ENCODE measurements around the gene EBI3.

DNA sequence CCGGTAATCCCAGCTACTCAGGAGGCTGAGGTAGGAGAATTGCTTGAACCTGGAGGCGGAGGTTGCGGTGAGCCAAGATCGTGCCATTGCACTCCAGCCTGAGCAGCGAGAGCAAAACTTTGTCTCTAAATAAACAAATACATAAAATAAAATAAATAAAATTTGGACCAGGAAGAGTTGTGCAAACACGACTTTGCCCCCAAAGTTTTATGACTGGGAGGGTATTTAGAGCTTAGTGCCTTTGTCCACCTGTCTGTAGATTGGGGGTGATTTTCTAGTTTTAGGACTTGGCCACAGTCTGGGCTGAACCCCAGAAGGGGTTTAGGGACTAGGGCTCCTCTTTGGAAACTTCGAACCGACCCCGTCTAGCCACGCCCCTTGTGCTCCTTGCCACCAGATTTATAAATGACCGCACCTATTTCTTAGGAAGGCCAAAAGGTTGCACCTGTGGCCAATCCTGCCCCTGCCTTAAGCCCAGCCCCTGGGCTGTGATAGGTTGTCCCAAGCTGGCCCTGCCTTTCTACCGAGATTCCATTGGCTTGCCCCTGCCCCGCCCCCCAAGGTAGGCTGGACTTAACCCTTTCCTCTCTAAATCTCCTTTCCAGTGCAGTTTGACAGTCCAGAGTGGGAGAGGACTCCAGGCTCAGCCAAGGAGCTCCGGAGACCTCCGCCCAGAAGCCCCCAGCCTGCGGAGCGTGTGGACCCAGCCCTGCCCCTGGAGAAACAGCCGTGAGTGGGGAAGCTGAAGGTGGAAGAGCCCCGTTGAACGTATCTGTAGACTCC, 55.0 kb downstream of the EBI3 start:
- TF ChIP-seq, protein P1, sequence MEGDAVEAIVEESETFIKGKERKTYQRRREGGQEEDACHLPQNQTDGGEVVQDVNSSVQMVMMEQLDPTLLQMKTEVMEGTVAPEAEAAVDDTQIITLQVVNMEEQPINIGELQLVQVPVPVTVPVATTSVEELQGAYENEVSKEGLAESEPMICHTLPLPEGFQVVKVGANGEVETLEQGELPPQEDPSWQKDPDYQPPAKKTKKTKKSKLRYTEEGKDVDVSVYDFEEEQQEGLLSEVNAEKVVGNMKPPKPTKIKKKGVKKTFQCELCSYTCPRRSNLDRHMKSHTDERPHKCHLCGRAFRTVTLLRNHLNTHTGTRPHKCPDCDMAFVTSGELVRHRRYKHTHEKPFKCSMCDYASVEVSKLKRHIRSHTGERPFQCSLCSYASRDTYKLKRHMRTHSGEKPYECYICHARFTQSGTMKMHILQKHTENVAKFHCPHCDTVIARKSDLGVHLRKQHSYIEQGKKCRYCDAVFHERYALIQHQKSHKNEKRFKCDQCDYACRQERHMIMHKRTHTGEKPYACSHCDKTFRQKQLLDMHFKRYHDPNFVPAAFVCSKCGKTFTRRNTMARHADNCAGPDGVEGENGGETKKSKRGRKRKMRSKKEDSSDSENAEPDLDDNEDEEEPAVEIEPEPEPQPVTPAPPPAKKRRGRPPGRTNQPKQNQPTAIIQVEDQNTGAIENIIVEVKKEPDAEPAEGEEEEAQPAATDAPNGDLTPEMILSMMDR (IDR thresholded peaks at IDR 0.05; ENCODE audit: control extremely low read depth in 1 of 3, insufficient read depth in 1 of 3, low read depth in 1 of 3, low read length in 3 of 3) = no peak
- TF ChIP-seq CHD2 (IDR thresholded peaks at IDR 0.05; ENCODE audit: low read length) = peak; percentile 71
- no peak for TF ChIP-seq SIX5 (IDR thresholded peaks at IDR 0.05; ENCODE audit: low read depth, low read length)
- TF ChIP-seq, protein P2, sequence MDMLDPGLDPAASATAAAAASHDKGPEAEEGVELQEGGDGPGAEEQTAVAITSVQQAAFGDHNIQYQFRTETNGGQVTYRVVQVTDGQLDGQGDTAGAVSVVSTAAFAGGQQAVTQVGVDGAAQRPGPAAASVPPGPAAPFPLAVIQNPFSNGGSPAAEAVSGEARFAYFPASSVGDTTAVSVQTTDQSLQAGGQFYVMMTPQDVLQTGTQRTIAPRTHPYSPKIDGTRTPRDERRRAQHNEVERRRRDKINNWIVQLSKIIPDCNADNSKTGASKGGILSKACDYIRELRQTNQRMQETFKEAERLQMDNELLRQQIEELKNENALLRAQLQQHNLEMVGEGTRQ (IDR thresholded peaks at IDR 0.05; ENCODE audit: low read length) = no peak
- no peak for TF ChIP-seq SRF (IDR thresholded peaks at IDR 0.05; ENCODE audit: low read depth, low read length)
- no peak for TF ChIP-seq BRCA1 (IDR thresholded peaks at IDR 0.05; ENCODE audit: low read depth, low read length)
- no peak for TF ChIP-seq CBX8 (IDR thresholded peaks at IDR 0.05; ENCODE audit: borderline replicate concordance, low read depth, low read length)
- TF ChIP-seq EZH2 (IDR thresholded peaks at IDR 0.05; ENCODE audit: low read depth, low read length, severe bottlenecking) = no peak
- TF ChIP-seq, protein P3, sequence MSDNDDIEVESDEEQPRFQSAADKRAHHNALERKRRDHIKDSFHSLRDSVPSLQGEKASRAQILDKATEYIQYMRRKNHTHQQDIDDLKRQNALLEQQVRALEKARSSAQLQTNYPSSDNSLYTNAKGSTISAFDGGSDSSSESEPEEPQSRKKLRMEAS (IDR thresholded peaks at IDR 0.05) = no peak
- no peak for TF ChIP-seq POLR2A (IDR thresholded peaks at IDR 0.05; ENCODE audit: control extremely low read depth in 1 of 2, low read depth in 2 of 2, low read length in 2 of 2)
- no peak for TF ChIP-seq ASH2L (IDR thresholded peaks at IDR 0.05; ENCODE audit: low read length)
- TF ChIP-seq EP300 (IDR thresholded peaks at IDR 0.05; ENCODE audit: borderline replicate concordance in 1 of 2, low read depth in 2 of 2, low read length in 2 of 2) = no peak
- TF ChIP-seq SAP30 (IDR thresholded peaks at IDR 0.05; ENCODE audit: insufficient read depth, insufficient replicate concordance, low read length) = no peak

Data from H1 (cell line).